GM10847 (cell line): ENCODE data around the gene EPHA6.

Experiments used
- POLR2A ChIP-seq: IDR thresholded peaks from 2 replicates; pipeline ENCODE4 v1.6.1; 2011; ENCODE audit not compliant: insufficient read length; ENCODE audit errors: extremely low read depth

EPHA6 gene

GRCh38 chr3:97497138-97497537, 682.7 kb downstream of the EPHA6 start:
- no peak for TF ChIP-seq POLR2A

GRCh38 chr3:97504463-97504862, 690.1 kb downstream of the EPHA6 start:
- no peak for TF ChIP-seq POLR2A

GRCh38 chr3:97510795-97511194, 696.4 kb downstream of the EPHA6 start:
- TF ChIP-seq POLR2A, result no peak

GRCh38 chr3:97515076-97515475, 700.7 kb downstream of the EPHA6 start:
- no peak for TF ChIP-seq POLR2A

- no peak for TF ChIP-seq POLR2A
These were observed 716.3 kb downstream of the EPHA6 start for GRCh38 chr3:97530691-97531090.

- TF ChIP-seq POLR2A, result no peak
These were observed 736.0 kb downstream of the EPHA6 start for GRCh38 chr3:97550408-97550807.

- TF ChIP-seq POLR2A, result no peak
These were observed 737.8 kb downstream of the EPHA6 start for GRCh38 chr3:97552186-97552585.

GRCh38 chr3:97575742-97576141, 761.3 kb downstream of the EPHA6 start:
- no peak for TF ChIP-seq POLR2A

- no peak for TF ChIP-seq POLR2A
These were observed 761.8 kb downstream of the EPHA6 start for GRCh38 chr3:97576221-97576620.

GRCh38 chr3:97579365-97579764, 765.0 kb downstream of the EPHA6 start:
- TF ChIP-seq POLR2A, result no peak

GRCh38 chr3:97610626-97611025, 796.2 kb downstream of the EPHA6 start:
- no peak for TF ChIP-seq POLR2A

- TF ChIP-seq POLR2A, result no peak
These were observed 798.2 kb downstream of the EPHA6 start for GRCh38 chr3:97612632-97613031.

GRCh38 chr3:97613139-97613538, 798.7 kb downstream of the EPHA6 start:
- TF ChIP-seq POLR2A, result no peak

- no peak for TF ChIP-seq POLR2A
These were observed 822.1 kb downstream of the EPHA6 start for GRCh38 chr3:97636465-97636864.

GRCh38 chr3:97646932-97647331, 832.5 kb downstream of the EPHA6 start:
- TF ChIP-seq POLR2A, result no peak

GRCh38 chr3:97647441-97647982, 833.1 kb downstream of the EPHA6 start:
- TF ChIP-seq POLR2A, result no peak

GRCh38 chr3:97655971-97656370, 841.6 kb downstream of the EPHA6 start:
- no peak for TF ChIP-seq POLR2A

- TF ChIP-seq POLR2A, result no peak
These were observed 842.2 kb downstream of the EPHA6 start for GRCh38 chr3:97656638-97657037.
